AG04449 (cell line): ENCODE data around the gene PMEPA1.

Source experiments
- CTCF ChIA-PET: fragments of 350-600 bp; formaldehyde crosslinking; extraction: SDS; loops from one replicate; lab custom pipeline; 2021; ENCODE audit warnings: antibody characterized with exemption; lab: Yijun Ruan, JAX
- POLR2A ChIA-PET: fragments of 400-600, 350-600 bp; formaldehyde crosslinking; extraction: SDS; loops from one replicate; lab custom pipeline; 2020; ENCODE audit warnings: antibody characterized with exemption, inconsistent platforms; lab: Yijun Ruan, JAX
- DNase-seq: peaks from one replicate; pipeline ENCODE4 v3.0.0-alpha.2; 2010; ENCODE audit warnings: low read depth, low spot score
- H3K4me3 ChIP-seq: 2 replicates; pipeline ENCODE4 v1.5.1; 2011; ENCODE audit warnings: low read depth, mild to moderate bottlenecking, control low read depth, low read length
- CTCF ChIP-seq: IDR thresholded peaks from one replicate; pipeline ENCODE4 v1.5.1; 2011; ENCODE audit warnings: mild to moderate bottlenecking, moderate library complexity, low read length, control low read depth, inconsistent platforms; ENCODE audit not compliant: insufficient read depth; ENCODE audit errors: missing control alignments

PMEPA1 gene

GRCh38 chr20:57656252-57656820 lies 53.5 kb downstream of the PMEPA1 start:
- ChIA-PET POLR2A (no interaction called here), CTCF (interaction anchor here (1.2 to 5.4 kb wide), 3 partner anchors 8 to 525 kb away, joined by 3 to 59 read pairs (median 42); no protein-coding TSS in a partner anchor)
- DNase-seq: no peak
- H3K4me3 ChIP-seq: no peak overlapping the region
- no peak for TF ChIP-seq CTCF

- no peak for TF ChIP-seq CTCF
- no peak overlapping the region for H3K4me3 ChIP-seq
- ChIA-PET CTCF (interaction anchor here (1.2 to 5.4 kb wide), 6 partner anchors 12 to 525 kb away, joined by 4 to 59 read pairs (median 8); no protein-coding TSS in a partner anchor), POLR2A (no interaction called here)
- DNase-seq: no peak
These were observed 54.0 kb downstream of the PMEPA1 start for GRCh38 chr20:57655809-57656155.

- no peak overlapping the region for H3K4me3 ChIP-seq
- DNase-seq: no peak
- TF ChIP-seq CTCF: no peak
- ChIA-PET CTCF (interaction anchor here (1.0 to 5.4 kb wide), 18 partner anchors 10 to 555 kb away, joined by 3 to 59 read pairs (median 5); no protein-coding TSS in a partner anchor), POLR2A (no interaction called here)
These were observed 54.6 kb downstream of the PMEPA1 start for GRCh38 chr20:57654998-57655808.

GRCh38 chr20:57654363-57654997 lies 55.3 kb downstream of the PMEPA1 start:
- CTCF ChIA-PET: interaction anchor here (0.6 to 5.4 kb wide), 36 partner anchors 11 to 556 kb away, joined by 3 to 59 read pairs (median 4); no protein-coding TSS in a partner anchor
- no peak overlapping the region for H3K4me3 ChIP-seq
- peak; percentile 89 for TF ChIP-seq CTCF
- no peak for DNase-seq
- POLR2A ChIA-PET: no interaction called here

GRCh38 chr20:57653910-57654309 lies 55.9 kb downstream of the PMEPA1 start:
- H3K4me3 ChIP-seq: no peak overlapping the region
- no peak for TF ChIP-seq CTCF
- no peak for DNase-seq
- ChIA-PET CTCF (interaction anchor here (0.6 to 5.4 kb wide), 38 partner anchors 11 to 558 kb away, joined by 3 to 59 read pairs (median 4); no protein-coding TSS in a partner anchor), POLR2A (no interaction called here)
